Neutrophil (primary cell): ENCODE measurements around the gene ZNF653.

Experiments
- H3K27ac ChIP-seq: fragments of 200-600 bp; sonication (generic); 2 replicates; pipeline ENCODE4 v1.5.1; 2016; ENCODE audit warnings: mild to moderate bottlenecking, moderate library complexity
- H3K27me3 ChIP-seq: fragments of 200-600 bp; sonication (generic); 2 replicates; pipeline ENCODE4 v1.6.0; 2016; ENCODE audit warnings: mild to moderate bottlenecking
- H3K36me3 ChIP-seq: fragments of 200-600 bp; sonication (generic); 2 replicates; pipeline ENCODE4 v1.5.1; 2017
- H3K4me1 ChIP-seq, 2 experiments: fragments of 200-600 bp in 1 of 2; sonication (generic) in 1 of 2; 1 replicate in 1 of 2; 2 replicates in 1 of 2; pipeline versions ENCODE4 v1.5.1 to v1.6.1; 2013 to 2016; ENCODE audit warnings: low read depth in 1 of 2, low read length in 1 of 2, mild to moderate bottlenecking in 1 of 2, moderate library complexity in 1 of 2; ENCODE audit not compliant: control insufficient read depth in 1 of 2, insufficient read depth in 1 of 2
- H3K4me3 ChIP-seq, 2 experiments: fragments of 200-600 bp in 1 of 2; sonication (generic) in 1 of 2; 1 replicate in 1 of 2; 2 replicates in 1 of 2; pipeline ENCODE4 v1.5.1; 2013 to 2016; ENCODE audit warnings: low read depth in 1 of 2, low read length in 1 of 2, mild to moderate bottlenecking in 1 of 2, moderate library complexity in 1 of 2
- H3K9me3 ChIP-seq: fragments of 200-600 bp; sonication (generic); 2 replicates; pipeline ENCODE4 v1.5.1; 2016
- CTCF ChIP-seq: fragments of 200-600 bp; sonication (generic); IDR thresholded peaks from 2 replicates; pipeline ENCODE4 v1.5.1; 2016; ENCODE audit warnings: antibody characterized with exemption

ZNF653 gene

GRCh38 chr19:11452620-11453310, 52.9 kb downstream of the ZNF653 start:
- no peak overlapping the region for H3K4me3 ChIP-seq
- no peak overlapping the region for H3K27ac ChIP-seq
- H3K27me3 ChIP-seq: peaks cover 49% of the 10 kb centered on the region
- H3K36me3 ChIP-seq: peaks cover 34% of the 10 kb centered on the region
- no peak for TF ChIP-seq CTCF
- no peaks in the 10 kb centered on the region for H3K9me3 ChIP-seq
- H3K4me1 ChIP-seq: no peaks in the 10 kb centered on the region

GRCh38 chr19:11451871-11452619, 53.6 kb downstream of the ZNF653 start:
- Histone ChIP-seq H3K9me3 (no peaks in the 10 kb centered on the region), H3K4me1 (no peaks in the 10 kb centered on the region), H3K4me3 (no peak overlapping the region), H3K27ac (no peak overlapping the region), H3K36me3 (peaks cover 42% of the 10 kb centered on the region), H3K27me3 (peaks cover 46% of the 10 kb centered on the region)
- TF ChIP-seq CTCF: no peak

DNA sequence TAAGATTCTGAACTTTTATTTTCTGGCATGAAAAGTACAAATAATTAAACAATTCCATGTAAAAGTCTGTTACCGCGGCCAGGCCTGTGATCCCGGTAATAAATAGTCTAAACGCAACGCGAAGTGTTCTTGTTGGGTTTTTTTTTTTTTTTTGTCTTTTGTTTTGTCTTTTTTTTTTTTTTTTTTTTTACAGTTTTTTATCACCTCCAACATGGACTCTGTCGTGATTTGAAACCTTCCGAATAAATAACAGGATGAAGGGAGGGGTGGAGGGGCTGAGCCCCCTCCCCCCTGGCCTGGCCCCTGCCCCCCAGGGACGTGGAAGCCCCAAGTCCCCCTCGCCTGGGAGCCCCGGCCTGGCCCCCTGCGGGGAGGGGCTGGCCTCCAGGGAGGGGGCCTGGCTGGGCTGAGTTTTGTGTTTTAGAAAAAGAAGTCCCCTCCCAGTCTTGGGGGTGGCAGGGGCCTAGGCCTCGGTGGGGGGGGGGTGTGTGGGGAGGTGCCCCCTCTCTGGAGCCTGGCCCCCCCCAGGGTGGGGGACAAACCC, 54.2 kb downstream of the ZNF653 start:
- Histone ChIP-seq H3K4me1 (no peaks in the 10 kb centered on the region), H3K27ac (no peak overlapping the region), H3K4me3 (no peak overlapping the region), H3K9me3 (no peaks in the 10 kb centered on the region), H3K27me3 (peaks cover 39% of the 10 kb centered on the region), H3K36me3 (peaks cover 48% of the 10 kb centered on the region)
- no peak for TF ChIP-seq CTCF

DNA sequence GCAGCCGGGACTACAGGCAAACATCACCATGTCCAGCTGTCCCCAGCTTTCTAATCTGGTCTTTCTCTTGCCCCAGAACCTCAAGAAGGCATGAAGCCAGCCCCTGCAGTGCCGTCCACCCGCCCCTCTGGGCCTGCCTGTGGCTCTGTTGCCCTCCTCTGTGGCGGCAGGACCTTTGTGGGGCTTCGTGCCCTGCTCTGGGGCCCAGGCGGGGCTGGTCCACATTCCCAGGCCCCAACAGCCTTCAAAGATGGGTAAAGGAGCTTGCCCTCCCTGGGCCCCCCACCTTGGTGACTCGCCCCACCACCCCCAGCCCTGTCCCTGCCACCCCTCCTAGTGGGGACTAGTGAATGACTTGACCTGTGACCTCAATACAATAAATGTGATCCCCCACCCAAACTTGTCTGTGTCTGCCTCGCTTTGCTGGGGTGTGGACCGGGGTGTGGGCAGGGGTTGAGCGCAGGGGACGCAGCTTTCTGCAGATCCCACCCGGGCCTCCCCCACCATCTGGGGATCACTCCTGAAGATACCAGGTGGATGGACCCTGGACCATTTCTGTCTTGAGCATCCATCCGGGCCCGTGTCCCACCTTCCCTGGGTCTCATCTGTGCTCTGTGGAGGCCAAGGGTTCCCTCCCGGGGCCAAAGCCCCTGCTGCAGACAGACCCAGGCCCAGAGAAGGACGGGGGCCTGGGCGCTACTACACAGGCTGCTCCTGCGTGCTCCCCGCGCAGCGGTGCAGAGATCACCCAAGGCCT, 54.9 kb downstream of the ZNF653 start:
- Histone ChIP-seq H3K4me1 (no peaks in the 10 kb centered on the region), H3K27ac (no peak overlapping the region), H3K4me3 (no peak overlapping the region), H3K27me3 (peaks cover 35% of the 10 kb centered on the region), H3K9me3 (no peaks in the 10 kb centered on the region), H3K36me3 (peaks cover 55% of the 10 kb centered on the region)
- no peak for TF ChIP-seq CTCF

DNA sequence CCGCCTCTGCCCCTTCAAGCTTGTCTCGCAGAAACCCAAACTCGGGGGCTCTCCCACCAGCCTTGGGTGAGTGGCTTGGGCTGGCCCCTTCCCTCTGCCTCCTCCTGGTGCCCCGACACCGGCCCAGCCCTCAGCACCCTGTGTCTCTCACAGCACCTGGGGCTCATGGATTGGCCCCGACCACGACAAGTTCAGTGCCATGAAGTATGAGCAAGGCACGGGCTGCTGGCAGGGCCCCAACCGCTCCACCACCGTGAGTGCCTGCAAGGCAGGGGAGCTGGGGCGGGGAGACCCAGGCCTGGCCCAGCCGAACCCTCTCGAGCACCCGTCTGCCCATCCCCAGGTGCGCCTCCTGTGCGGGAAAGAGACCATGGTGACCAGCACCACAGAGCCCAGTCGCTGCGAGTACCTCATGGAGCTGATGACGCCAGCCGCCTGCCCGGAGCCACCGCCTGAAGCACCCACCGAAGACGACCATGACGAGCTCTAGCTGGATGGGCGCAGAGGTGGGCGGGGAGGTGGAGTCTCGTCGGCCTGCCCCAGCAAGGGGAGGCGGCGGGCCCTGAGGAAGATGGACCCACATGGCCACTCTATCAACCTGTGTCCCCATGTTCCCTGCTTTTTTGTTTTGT, 56.6 kb downstream of the ZNF653 start:
- no peak for TF ChIP-seq CTCF
- H3K27me3 ChIP-seq: peaks cover 22% of the 10 kb centered on the region
- no peaks in the 10 kb centered on the region for H3K4me1 ChIP-seq
- H3K27ac ChIP-seq: no peak overlapping the region
- peaks cover 72% of the 10 kb centered on the region for H3K36me3 ChIP-seq
- H3K9me3 ChIP-seq: no peaks in the 10 kb centered on the region
- no peak overlapping the region for H3K4me3 ChIP-seq
